ENCODE measurements around the gene AKAP13. TPM values are rescaled to one million over a fixed set of nuclear protein-coding genes. Genes with fewer than 3 reads are reported as not detected.

The AKAP13 gene
- total RNA-seq, 1 experiment from 2014 or later: 47.3 TPM

- Mint-ChIP-seq H3K4me1 (peaks cover 13 to 17% of the 10 kb centered on the region in 2 experiments), H3K27me3 (ENCODE audit: low read depth) (no peaks in the 10 kb centered on the region), H3K36me3 (ENCODE audit: insufficient read depth in 1 of 3, low read depth in 3 of 3) (peaks cover 2 to 22% (median 17%) of the 10 kb centered on the region in 3 experiments; a peak in 6 of 7 replicates), H3K27ac (no peak overlapping the region), H3K4me3 (no peak overlapping the region), H3K9me3 (no peaks in the 10 kb centered on the region)
- Histone ChIP-seq H2BK5ac (ENCODE audit: insufficient read length, low read length) (no peak overlapping the region), H3K4me2 (ENCODE audit: insufficient read depth, insufficient read length, low read length) (no peak overlapping the region), H2BK120ac (ENCODE audit: low read depth, low read length, poor library complexity, severe bottlenecking) (no peak overlapping the region), H4K91ac (ENCODE audit: insufficient read length, low read depth, low read length) (no peak overlapping the region), H3K14ac (ENCODE audit: insufficient read depth, low read length) (no peak overlapping the region), H2BK20ac (ENCODE audit: low read depth, low read length, poor library complexity, severe bottlenecking) (no peak overlapping the region), H3K23ac (ENCODE audit: insufficient read length, low read depth, low read length) (no peak overlapping the region), H3K9ac (ENCODE audit: extremely low read depth, insufficient read length, low read length) (no peak overlapping the region), H4K8ac (replicated peaks; ENCODE audit: insufficient read length, low read depth, low read length) (no peak overlapping the region), H3K79me2 (ENCODE audit: insufficient read depth, low read length) (no peaks in the 10 kb centered on the region), H3T11ph (ENCODE audit: low read length) (no peak overlapping the region), H3K27me3 (ENCODE audit: insufficient read depth, low read length) (no peaks in the 10 kb centered on the region), H3K79me1 (ENCODE audit: insufficient read depth, low read depth, low read length, poor library complexity, severe bottlenecking) (no peaks in the 10 kb centered on the region), H2BK15ac (ENCODE audit: low read depth, low read length) (no peak overlapping the region), H4K20me1 (ENCODE audit: control insufficient read depth, insufficient read depth, insufficient read length) (no peaks in the 10 kb centered on the region), H3K56ac (ENCODE audit: insufficient read length, low read depth, low read length) (no peak overlapping the region), H2AK5ac (ENCODE audit: insufficient read length, low read length) (no peak overlapping the region), H3K4ac (ENCODE audit: low read depth, low read length) (no peak overlapping the region), H3K18ac (ENCODE audit: insufficient read length, low read depth, low read length) (no peak overlapping the region), H2BK12ac (ENCODE audit: insufficient read length, low read depth, low read length) (no peak overlapping the region), H3K4me1 (ENCODE audit: insufficient read depth, low read length) (no peaks in the 10 kb centered on the region), H3K9me3 (ENCODE audit: control insufficient read depth, low read depth, low read length) (no peaks in the 10 kb centered on the region), H3K23me2 (ENCODE audit: insufficient read length, low read depth, low read length, poor library complexity, severe bottlenecking) (no peaks in the 10 kb centered on the region), H4K5ac (ENCODE audit: insufficient read length, low read depth, low read length) (no peak overlapping the region), H3K27ac (ENCODE audit: insufficient read length, low read depth, low read length) (no peak overlapping the region), H2AFZ (ENCODE audit: low read length) (no peak overlapping the region)
- no CpG with 5 or more reads among the region's 6 CpGs for whole genome bisulfite sequencing (ENCODE audit: extremely low coverage, insufficient read length, low lambda C conversion rate)
- DNase-seq: no peak
- no peak for TF ChIP-seq CTCF (conservative IDR thresholded peaks at IDR 0.05)
Observed at GRCh38 chr15:85692321-85692720, 311.9 kb downstream of the AKAP13 start.
